ENCODE data around the gene ACY1.

- TF ChIP-seq GTF2F1 (IDR thresholded peaks at IDR 0.05; ENCODE audit: low read length) (no peak), MED13 (CRISPR knock-in tag; IDR thresholded peaks at IDR 0.05) (no peak)
Measured at GRCh38 chr3:51954105-51954504, 29.2 kb upstream of the ACY1 start.

All from HepG2 (cell line).